HepG2 (cell line): ENCODE measurements around the gene ABCB8. TPM values are rescaled to one million over a fixed set of nuclear protein-coding genes. Genes with fewer than 3 reads are reported as not detected.

Experiments
- E2F1 ChIP-seq: sonication (generic); formaldehyde crosslinking; IDR thresholded peaks from 2 replicates; pipeline ENCODE4 v1.5.0; 2020; ENCODE audit warnings: missing genetic modification reagents
- E2F5 ChIP-seq: sonication (generic); formaldehyde crosslinking; conservative IDR thresholded peaks from 2 replicates; pipeline ENCODE4 v1.4.0; 2020; ENCODE audit warnings: missing genetic modification reagents
- ELF3 ChIP-seq: IDR thresholded peaks from 2 replicates; pipeline ENCODE4 v1.6.1; 2016; ENCODE audit warnings: missing genetic modification reagents, missing compliant biosample characterization
- ELK4 ChIP-seq: sonication (generic); formaldehyde crosslinking; IDR thresholded peaks from 2 replicates; pipeline ENCODE4 v1.9.0; 2021; ENCODE audit warnings: missing genetic modification reagents, borderline replicate concordance
- FUBP1 ChIP-seq: sonication (generic); formaldehyde crosslinking; IDR thresholded peaks from 2 replicates; pipeline ENCODE4 v1.5.1; 2020; ENCODE audit warnings: missing genetic modification reagents, mild to moderate bottlenecking, borderline replicate concordance
- GPBP1L1 ChIP-seq: sonication (generic); formaldehyde crosslinking; IDR thresholded peaks from 2 replicates; pipeline ENCODE4 v1.5.0; 2020; ENCODE audit warnings: mild to moderate bottlenecking, missing genetic modification reagents
- KLF16 ChIP-seq, 2 experiments: sonication (generic) in 1 of 2; formaldehyde crosslinking in 1 of 2; IDR thresholded peaks; 2 replicates each; pipeline versions ENCODE4 v1.6.1 to v1.8.0; 2016 to 2023; ENCODE audit warnings: missing genetic modification reagents in 2 of 2, missing compliant biosample characterization in 1 of 2
- RARA ChIP-seq: IDR thresholded peaks from 2 replicates; pipeline ENCODE4 v1.6.1; 2016; ENCODE audit warnings: missing genetic modification reagents, missing compliant biosample characterization
- SMAD3 ChIP-seq: sonication (generic); formaldehyde crosslinking; IDR thresholded peaks from 2 replicates; pipeline ENCODE4 v1.4.0; 2020; ENCODE audit warnings: missing genetic modification reagents
- SMARCE1 ChIP-seq: fragments of 450-650 bp; IDR thresholded peaks from 2 replicates; pipeline ENCODE4 v1.6.1; 2017; ENCODE audit warnings: borderline replicate concordance
- SPEN ChIP-seq: sonication (generic); formaldehyde crosslinking; IDR thresholded peaks from 2 replicates; pipeline ENCODE4 v1.5.1; 2020; ENCODE audit warnings: low read depth, mild to moderate bottlenecking, missing genetic modification reagents
- TSC22D2 ChIP-seq: sonication (generic); formaldehyde crosslinking; IDR thresholded peaks from 2 replicates; pipeline ENCODE4 v1.5.1; 2020; ENCODE audit warnings: missing genetic modification reagents, mild to moderate bottlenecking, borderline replicate concordance
- ZBTB43 ChIP-seq: sonication (generic); formaldehyde crosslinking; conservative IDR thresholded peaks from 2 replicates; pipeline ENCODE4 v1.4.0; 2020; ENCODE audit warnings: missing genetic modification reagents
- ZNF331 ChIP-seq: sonication (generic); formaldehyde crosslinking; IDR thresholded peaks from 2 replicates; pipeline ENCODE4 v1.4.0; 2020; ENCODE audit warnings: missing genetic modification reagents
- ZNF766 ChIP-seq: sonication (generic); formaldehyde crosslinking; IDR thresholded peaks from 2 replicates; pipeline ENCODE4 v1.5.0; 2020; ENCODE audit warnings: missing genetic modification reagents, borderline replicate concordance
- ZNF780A ChIP-seq: sonication (generic); formaldehyde crosslinking; IDR thresholded peaks from 2 replicates; pipeline ENCODE4 v1.8.0; 2022; ENCODE audit warnings: mild to moderate bottlenecking, missing genetic modification reagents, moderate library complexity
- polyA plus RNA-seq, 8 experiments: library from polyadenylated mRNA; depleted of rRNA in 3 of 8; stranded (reverse) in 7 of 8; unstranded in 1 of 8; fragments of >200 nt; fragmentation: Illumina TruSeq in 4 of 8; extraction: Trizol in 4 of 8; gene quantifications; 2 replicates each; pipeline versions ENCODE4 v1.2.1 to v1.2.3, GENCODE V29; 2011 to 2016; ENCODE audit warnings: low read depth in 4 of 8, missing spikeins in 1 of 8, mixed read lengths in 1 of 8; ENCODE audit not compliant: insufficient read depth in 1 of 8
- total RNA-seq, 5 experiments: library from RNA; depleted of rRNA; stranded (reverse); fragments of >200 nt; fragmentation: Illumina TruSeq; extraction: Trizol; gene quantifications; 2 replicates each; pipeline ENCODE4 v1.2.3, GENCODE V29; 2016; ENCODE audit warnings: low read depth in 1 of 5

ABCB8 gene
- total and polyA plus RNA-seq, 2 of the 13 experiments (the other 11 are each of a cell fraction or from before 2014, with no cell fraction given): 6.6 to 16.7 TPM

GRCh38 chr7:150983893-150984368 is 44.3 kb upstream of the ABCB8 start (continued):
- no peak for TF ChIP-seq GPBP1L1 (CRISPR knock-in tag)
- TF ChIP-seq FUBP1 (CRISPR knock-in tag): no peak
- peak; percentile 44 for TF ChIP-seq RARA (CRISPR knock-in tag)
- TF ChIP-seq TSC22D2 (CRISPR knock-in tag): peak; percentile 80; the same call in 1 of the 2 replicates
- TF ChIP-seq ZNF331 (CRISPR knock-in tag): peak; percentile 80
- no peak for TF ChIP-seq E2F5
- peak; percentile 59; the same call in 1 of the 2 replicates for TF ChIP-seq E2F1 (CRISPR knock-in tag)
- no peak for TF ChIP-seq ELK4 (CRISPR knock-in tag)
- TF ChIP-seq ZNF766 (CRISPR knock-in tag): 0 out of 2 replicates have a peak, but pooled peaks have one; percentile 23
- no peak for TF ChIP-seq ZNF780A (CRISPR knock-in tag)
- TF ChIP-seq KLF16 (CRISPR knock-in tag; IDR thresholded peaks at IDR 0.05): peak in 1 of 2 experiments; percentile 75; a peak in 1 of 4 replicates
- TF ChIP-seq ELF3 (CRISPR knock-in tag): peak; percentile 47; the same call in 1 of the 2 replicates
- TF ChIP-seq ZBTB43 (CRISPR knock-in tag): 0 out of 2 replicates have a peak, but pooled peaks have one; percentile 35
- TF ChIP-seq SPEN (CRISPR knock-in tag): no peak
- TF ChIP-seq SMAD3 (CRISPR knock-in tag): 0 out of 2 replicates have a peak, but pooled peaks have one; percentile 47
- TF ChIP-seq SMARCE1: no peak
